K562 (cell line): ENCODE data around the gene DDAH2. TPM values are rescaled to one million over a fixed set of nuclear protein-coding genes. Genes with fewer than 3 reads are reported as not detected.

Experiments
- ARID2 ChIP-seq: fragments of 450-650 bp; IDR thresholded peaks from 2 replicates; pipeline ENCODE4 v1.6.1; 2017; ENCODE audit warnings: antibody characterized with exemption, mild to moderate bottlenecking
- CBFA2T2 ChIP-seq: fragments of 450-650 bp; conservative IDR thresholded peaks from 2 replicates; pipeline ENCODE4 v1.6.1; 2017; ENCODE audit warnings: mild to moderate bottlenecking
- ETV1 ChIP-seq: fragments of 450-650 bp; conservative IDR thresholded peaks from 2 replicates; pipeline ENCODE4 v1.6.1; 2016; ENCODE audit warnings: missing genetic modification characterization, control low read depth, low read depth, missing compliant biosample characterization
- HDAC8 ChIP-seq: fragments of 450-650 bp; IDR thresholded peaks from 2 replicates; pipeline ENCODE4 v1.6.1; 2016; ENCODE audit warnings: mild to moderate bottlenecking, missing genetic modification characterization, moderate library complexity, missing compliant biosample characterization
- IRF2 ChIP-seq: sonication (generic); formaldehyde crosslinking; IDR thresholded peaks from 2 replicates; pipeline ENCODE4 v1.8.1; 2022; ENCODE audit warnings: mild to moderate bottlenecking, missing genetic modification reagents
- KDM2B ChIP-seq: fragments of 250-450 bp; sonication (Bioruptor Pico); IDR thresholded peaks from 2 replicates; pipeline ENCODE4 v1.8.0; 2021; ENCODE audit warnings: mild to moderate bottlenecking, moderate library complexity
- MAFG ChIP-seq: fragments of 450-650 bp; conservative IDR thresholded peaks from 2 replicates; pipeline ENCODE4 v1.6.1; 2016; ENCODE audit warnings: missing genetic modification characterization, missing compliant biosample characterization
- MCM5 ChIP-seq: fragments of 450-650 bp; IDR thresholded peaks from 2 replicates; pipeline ENCODE4 v1.6.1; 2016; ENCODE audit warnings: low read depth
- MIER1 ChIP-seq: fragments of 450-650 bp; IDR thresholded peaks from 2 replicates; pipeline ENCODE4 v1.6.1; 2016; ENCODE audit warnings: antibody characterized with exemption, mild to moderate bottlenecking, low read depth
- NONO ChIP-seq, 2 experiments: fragments of 200-400 bp in 1 of 2; fragments of 450-650 bp in 1 of 2; formaldehyde crosslinking in 1 of 2; IDR thresholded peaks; 2 replicates each; pipeline ENCODE4 v1.6.1; 2017; ENCODE audit warnings: low read depth in 2 of 2, mild to moderate bottlenecking in 2 of 2, moderate library complexity in 2 of 2, low read length in 1 of 2
- PCBP2 ChIP-seq: fragments of 200-400 bp; formaldehyde crosslinking; IDR thresholded peaks from 2 replicates; pipeline ENCODE4 v1.6.1; 2018; ENCODE audit warnings: low read length, low read depth, mild to moderate bottlenecking, moderate library complexity; ENCODE audit not compliant: poor library complexity, severe bottlenecking
- PPARD ChIP-seq: fragments of 250-450 bp; sonication (Bioruptor Pico); IDR thresholded peaks from 2 replicates; pipeline ENCODE4 v1.8.0; 2022; ENCODE audit warnings: inconsistent platforms, mild to moderate bottlenecking, moderate library complexity
- PURB ChIP-seq: sonication (generic); formaldehyde crosslinking; IDR thresholded peaks from 2 replicates; pipeline ENCODE4 v1.9.0; 2021; ENCODE audit warnings: low read depth, mild to moderate bottlenecking, missing genetic modification reagents
- RBFOX2 ChIP-seq: fragments of 200-400 bp; formaldehyde crosslinking; IDR thresholded peaks from 2 replicates; pipeline ENCODE4 v1.6.1; 2017; ENCODE audit warnings: low read depth, mild to moderate bottlenecking, low read length, moderate library complexity
- RCOR1 ChIP-seq, 2 experiments: IDR thresholded peaks; 2 replicates each; pipeline ENCODE4 v1.6.1; 2012; ENCODE audit warnings: low read depth in 2 of 2, low read length in 2 of 2, borderline replicate concordance in 1 of 2, improper control_type of control experiment in 1 of 2
- SIRT6 ChIP-seq: IDR thresholded peaks from one replicate; pipeline ENCODE4 v1.6.1; 2012; ENCODE audit warnings: low read depth, mild to moderate bottlenecking, control low read depth, inconsistent platforms, low read length, moderate library complexity
- TAF1 ChIP-seq: IDR thresholded peaks from 2 replicates; pipeline ENCODE4 v1.6.1; 2011; ENCODE audit warnings: mild to moderate bottlenecking, low read length, moderate library complexity; ENCODE audit not compliant: insufficient read depth, control insufficient read depth, severe bottlenecking; ENCODE audit errors: extremely low read depth
- TAF15 ChIP-seq: fragments of 200-400 bp; formaldehyde crosslinking; IDR thresholded peaks from 2 replicates; pipeline ENCODE4 v1.6.1; 2017; ENCODE audit warnings: mild to moderate bottlenecking, low read depth, low read length, moderate library complexity
- TBP ChIP-seq: optimal IDR thresholded peaks from 2 replicates; pipeline ENCODE3; 2011; ENCODE audit warnings: low read depth, low read length, improper control_type of control experiment
- ZBTB33 ChIP-seq: sonication (generic); formaldehyde crosslinking; IDR thresholded peaks from 2 replicates; pipeline ENCODE4 v1.8.1; 2023; ENCODE audit warnings: mild to moderate bottlenecking, missing genetic modification reagents
- ZKSCAN3 ChIP-seq: fragments of 250-450 bp; sonication (Bioruptor Pico); IDR thresholded peaks from 2 replicates; pipeline ENCODE4 v1.4.0; 2020
- ZKSCAN8 ChIP-seq: fragments of 200-800 bp; sonication (Bioruptor generic); IDR thresholded peaks from 2 replicates; pipeline ENCODE4 v1.6.1; 2016; ENCODE audit warnings: missing genetic modification characterization, missing compliant biosample characterization
- ZNF311 ChIP-seq: fragments of 250-450 bp; sonication (Bioruptor Pico); IDR thresholded peaks from 2 replicates; pipeline ENCODE4 v1.4.0; 2020; ENCODE audit warnings: mild to moderate bottlenecking, moderate library complexity
- ZNF778 ChIP-seq: fragments of 450-650 bp; formaldehyde crosslinking; IDR thresholded peaks from 2 replicates; pipeline ENCODE4 v1.4.0; 2020; ENCODE audit warnings: mild to moderate bottlenecking, moderate library complexity
- ZNF830 ChIP-seq: fragments of 250-450 bp; sonication (Bioruptor Pico); IDR thresholded peaks from 2 replicates; pipeline ENCODE4 v1.5.0; 2021; ENCODE audit warnings: mild to moderate bottlenecking
- polyA plus RNA-seq, 8 experiments: library from polyadenylated mRNA; depleted of rRNA in 4 of 8; stranded (reverse) in 5 of 8; unstranded in 3 of 8; fragments of >200 nt; fragmentation: Nextera tagmentation in 2 of 8; fragmentation: Illumina TruSeq in 1 of 8; extraction: Ambion mirVana in 2 of 8; extraction: Trizol in 1 of 8; gene quantifications; 2 replicates each; pipeline versions ENCODE4 v1.2.1 to v1.2.3, GENCODE V29; 2011 to 2014; ENCODE audit warnings: inconsistent platforms in 1 of 8, missing spikeins in 1 of 8
- total RNA-seq, 7 experiments: library from RNA; depleted of rRNA in 6 of 7; stranded (reverse); fragments of >200 nt in 6 of 7; fragmentation: Illumina TruSeq in 2 of 7; extraction: Trizol in 2 of 7; gene quantifications; 2 replicates each; pipeline versions ENCODE4 v1.2.1 to v1.2.3, GENCODE V29; 2011 to 2021; ENCODE audit warnings: low replicate concordance in 1 of 7
- TF ChIP-seq, protein P1 (sequence below): fragments of 450-650 bp; IDR thresholded peaks from 2 replicates; pipeline ENCODE4 v1.6.1; 2018; ENCODE audit warnings: mild to moderate bottlenecking, low read depth; ENCODE audit not compliant: partially characterized antibody

Gene DDAH2
- total and polyA plus RNA-seq, 9 of the 15 experiments (the other 6 are each of a cell fraction or from before 2014, with no cell fraction given), result 1.8 to 45.4 (median 21.4) TPM

- TF ChIP-seq, protein P1, sequence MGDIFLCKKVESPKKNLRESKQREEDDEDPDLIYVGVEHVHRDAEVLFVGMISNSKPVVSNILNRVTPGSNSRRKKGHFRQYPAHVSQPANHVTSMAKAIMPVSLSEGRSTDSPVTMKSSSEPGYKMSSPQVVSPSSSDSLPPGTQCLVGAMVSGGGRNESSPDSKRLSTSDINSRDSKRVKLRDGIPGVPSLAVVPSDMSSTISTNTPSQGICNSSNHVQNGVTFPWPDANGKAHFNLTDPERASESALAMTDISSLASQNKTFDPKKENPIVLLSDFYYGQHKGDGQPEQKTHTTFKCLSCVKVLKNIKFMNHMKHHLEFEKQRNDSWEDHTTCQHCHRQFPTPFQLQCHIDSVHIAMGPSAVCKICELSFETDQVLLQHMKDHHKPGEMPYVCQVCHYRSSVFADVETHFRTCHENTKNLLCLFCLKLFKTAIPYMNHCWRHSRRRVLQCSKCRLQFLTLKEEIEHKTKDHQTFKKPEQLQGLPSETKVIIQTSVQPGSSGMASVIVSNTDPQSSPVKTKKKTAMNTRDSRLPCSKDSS, result no peak
- TF ChIP-seq SIRT6, result no peak
- TF ChIP-seq ZBTB33 (CRISPR knock-in tag), result peak; percentile 92
- no peak for TF ChIP-seq KDM2B (CRISPR knock-in tag)
- no peak for TF ChIP-seq MIER1
- TF ChIP-seq PCBP2, result no peak
- TF ChIP-seq PPARD (CRISPR knock-in tag), result no peak
- TF ChIP-seq MCM5, result no peak
- peak; percentile 87 for TF ChIP-seq TAF1
- peak; percentile 80 for TF ChIP-seq RBFOX2
- TF ChIP-seq ZKSCAN8 (CRISPR knock-in tag), result no peak
- peak; percentile 91 for TF ChIP-seq MAFG (tag)
- no peak for TF ChIP-seq NONO (IDR thresholded peaks at IDR 0.05; ENCODE audit: low read depth in 2 of 2, low read length in 1 of 2)
- peak; percentile 67 for TF ChIP-seq TBP
- no peak for TF ChIP-seq ZNF311
- no peak for TF ChIP-seq ZNF778
- TF ChIP-seq CBFA2T2, result peak; percentile 67
- TF ChIP-seq TAF15, result no peak
- TF ChIP-seq HDAC8 (tag), result peak; percentile 80; the same call in 1 of the 2 replicates
- TF ChIP-seq IRF2 (CRISPR knock-in tag), result no peak
- peak; percentile 83 for TF ChIP-seq ETV1
- TF ChIP-seq ARID2, result no peak
- no peak for TF ChIP-seq PURB (CRISPR knock-in tag)
- peak; percentile 69 to 98 for TF ChIP-seq RCOR1 (IDR thresholded peaks at IDR 0.05; ENCODE audit: borderline replicate concordance in 1 of 2, low read depth in 2 of 2, low read length in 2 of 2)
- no peak for TF ChIP-seq ZNF830
- TF ChIP-seq ZKSCAN3 (CRISPR knock-in tag), result no peak
Observed at GRCh38 chr6:31776989-31777666, 48.0 kb upstream of the DDAH2 start, which contains the start of gene VWA7 (continued).
